Endometrium (tissue), 2 donors: ENCODE results near the gene ADAMTS18.

Experiments used
- FAIRE-seq: peaks from 2 replicates; lab custom pipeline; 2012; peaks lifted over from hg19 to GRCh38; lab: Jason Lieb, UNC
- donor health status: control.
- donor health status: control.

Gene ADAMTS18

DNA sequence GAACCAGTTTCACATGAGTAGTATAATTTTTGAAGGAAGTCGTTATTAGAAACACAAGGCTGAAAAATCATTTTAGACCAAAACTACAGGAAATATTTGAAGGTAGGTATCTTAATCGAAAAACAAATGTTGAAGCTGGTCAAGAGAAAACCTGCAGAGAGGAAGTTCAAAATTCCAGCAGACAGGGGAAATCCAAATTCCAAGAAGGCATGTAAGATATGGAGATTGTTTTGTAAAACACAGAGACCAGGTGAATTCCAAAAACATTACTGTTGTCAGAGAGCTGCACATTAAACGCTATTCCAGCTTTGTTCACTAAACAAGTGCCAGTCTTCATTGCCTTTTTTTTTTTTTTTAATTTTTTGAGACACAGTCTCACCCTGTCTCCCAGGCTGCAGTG lies 38.4 kb downstream of the ADAMTS18 start:
- no peak for FAIRE-seq

DNA sequence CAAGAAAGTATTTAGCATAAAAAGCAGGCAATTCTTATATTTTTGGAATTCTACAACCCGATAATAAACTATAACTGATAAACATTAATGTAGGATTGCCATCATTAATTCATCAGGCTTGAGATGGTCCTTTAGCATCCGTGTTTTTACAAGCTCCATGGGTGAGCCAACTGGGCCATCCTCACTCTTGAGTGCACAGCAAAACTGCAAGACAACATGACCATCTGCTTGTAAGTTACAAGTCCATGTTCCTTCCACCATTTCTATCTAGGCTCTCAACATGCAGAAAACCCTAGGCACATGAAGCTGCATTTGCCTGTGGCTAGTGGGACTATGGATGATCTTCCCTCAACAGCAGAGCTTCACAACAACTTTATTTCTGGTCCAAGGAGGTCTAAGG lies 40.1 kb downstream of the ADAMTS18 start:
- no peak for FAIRE-seq

DNA sequence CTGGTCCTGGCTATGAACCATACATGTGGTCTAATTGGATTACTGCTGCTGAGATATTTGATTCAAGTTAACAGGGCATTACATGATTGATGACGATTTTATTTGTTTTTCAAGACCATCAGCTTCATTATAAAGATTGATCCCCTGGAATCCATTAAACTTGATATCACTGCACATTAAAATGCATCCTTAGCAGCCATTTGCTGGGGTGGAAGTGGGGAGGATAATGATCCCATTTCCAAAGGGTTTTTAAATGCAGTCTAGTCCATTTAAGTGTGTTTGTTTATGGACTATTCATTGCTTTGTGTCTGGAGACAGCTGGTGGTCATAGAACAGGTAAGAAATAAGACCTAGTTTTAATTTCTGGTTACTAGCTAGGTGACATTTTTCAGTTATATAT lies 40.9 kb downstream of the ADAMTS18 start:
- FAIRE-seq: no peak

DNA sequence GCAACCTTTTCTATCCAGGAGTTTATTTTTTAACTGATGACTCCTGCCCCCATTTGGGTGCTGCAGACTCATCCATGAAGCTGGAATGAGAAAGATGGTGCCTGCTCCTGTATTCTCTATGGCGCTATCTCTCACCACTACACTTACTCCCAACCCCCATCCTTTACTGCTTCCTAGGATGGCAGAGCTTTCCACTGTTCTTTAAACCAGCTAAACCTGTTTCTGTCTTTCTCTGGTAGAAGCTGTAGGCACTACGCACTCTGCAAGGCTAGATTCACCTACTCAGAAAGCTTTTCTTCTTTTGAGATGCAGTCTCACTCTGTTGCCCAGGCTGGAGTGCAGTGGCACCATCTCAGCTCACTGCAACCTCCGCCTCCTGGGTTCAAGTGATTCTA lies 47.0 kb downstream of the ADAMTS18 start:
- FAIRE-seq: no peak

DNA sequence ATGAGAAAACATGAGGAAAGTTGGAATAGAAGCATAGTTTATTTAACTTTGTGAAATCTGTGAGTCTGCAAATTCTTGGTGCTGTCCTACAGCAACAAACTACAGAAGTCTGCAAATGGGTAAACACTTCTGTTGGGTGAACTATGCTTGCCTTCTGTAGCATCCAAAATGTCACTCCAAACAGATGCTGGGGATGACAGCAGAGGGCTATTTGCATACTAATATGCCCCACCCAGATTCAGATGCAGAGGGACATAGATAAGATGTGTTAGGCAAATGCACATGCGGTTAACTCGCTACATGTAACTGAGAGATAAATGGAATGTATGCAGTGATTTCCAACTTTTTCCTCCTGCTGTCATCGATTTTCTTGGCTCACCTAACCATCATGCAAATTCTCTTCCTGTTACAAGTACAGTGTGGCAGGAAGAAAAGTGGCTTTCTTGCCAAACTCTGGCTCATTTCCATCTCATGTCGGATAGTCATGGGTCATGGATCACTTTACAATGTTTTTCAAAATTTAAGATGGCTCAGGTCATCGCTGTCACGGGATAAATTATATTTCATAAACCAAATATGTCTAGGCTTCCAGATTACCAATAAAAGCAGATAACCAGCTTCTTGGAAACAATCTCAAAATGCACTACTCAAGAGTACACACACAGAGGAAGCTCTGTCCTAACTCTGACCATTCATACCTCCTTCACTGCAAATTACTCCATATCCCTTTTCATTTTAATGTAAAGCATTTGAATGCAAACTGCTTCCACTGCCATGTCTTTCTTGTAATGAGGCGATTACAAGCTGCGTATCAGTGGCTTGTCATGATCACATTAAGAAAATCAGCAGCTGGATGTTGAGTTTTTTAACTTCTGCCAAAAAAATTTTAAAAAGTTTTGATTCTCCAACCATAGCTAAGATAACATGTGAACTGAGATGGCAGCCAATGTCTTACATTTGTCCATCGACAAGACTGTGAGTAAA lies 47.7 kb downstream of the ADAMTS18 start:
- FAIRE-seq: no peak

DNA sequence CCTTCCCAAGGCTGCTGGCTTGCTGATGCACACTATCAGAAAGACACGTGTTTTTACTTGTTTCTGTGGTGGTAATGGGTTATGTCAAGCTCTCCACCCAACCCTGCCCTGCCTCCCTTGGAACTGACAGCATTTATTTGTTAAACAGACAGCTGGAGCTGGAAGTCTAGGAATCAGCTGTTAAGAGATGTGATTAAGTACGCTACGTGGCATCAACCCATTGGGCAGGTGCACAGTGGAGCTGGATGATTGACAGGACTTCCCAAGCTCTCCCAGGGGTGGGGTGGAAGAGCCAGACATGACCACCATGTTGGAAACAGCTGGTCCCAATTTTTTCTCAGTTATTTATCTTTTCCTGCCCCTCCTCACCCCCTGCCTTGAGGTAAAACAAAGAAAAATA lies 49.4 kb downstream of the ADAMTS18 start:
- FAIRE-seq: no peak

DNA sequence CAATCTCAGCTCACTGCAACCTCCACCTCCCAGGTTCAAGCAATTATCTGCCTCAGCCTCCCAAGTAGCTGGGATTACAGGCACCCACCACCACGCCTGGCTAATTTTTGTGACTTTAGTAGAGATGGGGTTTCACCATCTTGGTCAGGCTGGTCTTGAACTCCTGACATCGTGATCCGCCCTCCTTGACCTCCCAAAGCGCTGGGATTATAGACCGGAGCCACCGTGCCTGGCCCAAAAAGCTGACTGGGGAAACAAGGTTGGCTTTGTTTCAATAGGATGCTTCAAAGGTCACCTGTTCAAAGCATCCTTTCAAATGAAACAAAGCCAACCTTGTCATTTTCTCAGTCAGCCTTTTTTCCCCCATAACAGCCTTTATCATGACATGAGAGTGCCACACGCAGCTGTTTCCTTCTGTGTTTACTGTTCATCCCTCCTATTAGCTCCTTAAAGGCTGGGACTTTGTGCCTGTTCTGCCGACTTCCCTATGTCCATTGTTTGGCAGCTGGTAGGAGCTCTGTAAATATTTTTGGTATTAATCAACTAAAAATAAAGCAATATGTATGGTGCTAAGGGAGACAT lies 51.1 kb downstream of the ADAMTS18 start:
- no peak for FAIRE-seq

DNA sequence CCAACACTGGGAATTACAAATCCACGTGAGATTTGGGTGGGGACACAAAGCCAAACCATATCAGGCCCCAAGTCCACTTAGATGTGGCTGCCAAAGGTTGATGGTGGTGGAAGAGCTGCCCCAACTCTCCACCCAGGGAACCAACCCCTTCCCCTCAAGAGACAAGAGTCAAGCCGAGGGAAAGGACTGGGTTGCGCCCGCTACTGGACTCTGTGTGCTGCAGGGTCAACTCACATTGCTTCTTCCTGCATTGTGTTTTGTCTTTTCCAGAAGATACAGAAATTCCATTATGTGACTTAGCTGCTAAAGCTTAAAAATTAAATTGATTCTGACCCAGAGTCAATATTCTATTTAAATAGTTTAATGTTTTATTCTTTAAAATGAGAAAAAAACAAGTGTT lies 58.5 kb downstream of the ADAMTS18 start:
- FAIRE-seq: no peak

DNA sequence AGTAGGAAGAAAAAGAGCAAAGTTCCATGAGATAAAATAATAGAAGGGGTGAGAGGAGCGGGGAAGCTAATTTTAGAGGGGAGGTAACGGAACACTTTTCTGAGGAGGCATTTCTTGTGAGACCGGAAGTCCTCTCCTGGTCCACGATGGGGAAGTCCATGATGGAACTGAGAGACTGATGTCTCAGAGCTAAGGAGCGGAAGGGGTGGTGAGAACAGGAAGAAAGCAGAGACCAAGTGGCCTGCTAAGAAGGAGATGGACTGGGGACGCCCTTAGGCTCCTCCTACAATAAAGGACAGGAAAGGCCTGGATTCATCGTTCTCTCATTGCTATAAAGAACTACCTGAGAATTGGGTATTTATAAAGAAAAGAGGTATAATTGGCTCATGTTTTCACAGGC lies 59.4 kb downstream of the ADAMTS18 start:
- no peak for FAIRE-seq

DNA sequence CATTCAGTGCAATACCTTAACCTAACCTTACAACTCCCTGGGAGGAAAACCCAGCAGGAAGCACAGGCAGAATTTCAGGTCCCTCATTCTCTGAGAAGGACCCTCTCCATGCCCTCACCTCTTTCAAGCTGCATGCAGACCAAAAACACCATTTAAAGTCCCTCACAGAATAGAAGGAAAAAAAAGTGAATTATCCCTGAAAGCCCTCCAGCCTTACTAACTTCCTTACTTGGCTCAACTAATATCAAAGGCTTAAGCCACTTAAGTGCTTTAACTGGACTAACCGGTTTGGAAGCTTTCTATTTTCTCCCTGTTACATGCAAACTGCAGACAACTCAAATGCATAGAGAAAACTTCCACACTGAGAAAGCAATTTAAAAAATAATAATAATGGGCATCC lies 60.5 kb downstream of the ADAMTS18 start:
- FAIRE-seq: no peak

DNA sequence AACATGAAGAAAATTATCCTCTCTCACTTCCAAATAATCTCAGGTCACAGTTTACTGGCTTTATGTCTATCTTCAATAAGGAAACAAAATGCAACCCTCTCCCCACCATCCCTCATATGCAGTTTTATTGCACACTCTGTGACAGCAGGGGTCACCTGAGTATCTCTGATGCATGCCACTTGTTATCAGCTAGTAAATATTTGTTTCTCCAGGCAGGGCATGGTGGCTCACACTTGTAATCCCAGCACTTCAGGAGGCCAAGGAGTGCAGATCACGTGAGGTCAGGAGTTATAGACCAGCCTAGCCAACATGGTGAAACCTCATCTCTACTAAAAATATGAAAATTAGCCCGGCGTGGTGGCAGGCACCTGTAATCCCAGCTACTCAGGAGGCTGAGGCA lies 61.1 kb downstream of the ADAMTS18 start:
- FAIRE-seq: no peak

DNA sequence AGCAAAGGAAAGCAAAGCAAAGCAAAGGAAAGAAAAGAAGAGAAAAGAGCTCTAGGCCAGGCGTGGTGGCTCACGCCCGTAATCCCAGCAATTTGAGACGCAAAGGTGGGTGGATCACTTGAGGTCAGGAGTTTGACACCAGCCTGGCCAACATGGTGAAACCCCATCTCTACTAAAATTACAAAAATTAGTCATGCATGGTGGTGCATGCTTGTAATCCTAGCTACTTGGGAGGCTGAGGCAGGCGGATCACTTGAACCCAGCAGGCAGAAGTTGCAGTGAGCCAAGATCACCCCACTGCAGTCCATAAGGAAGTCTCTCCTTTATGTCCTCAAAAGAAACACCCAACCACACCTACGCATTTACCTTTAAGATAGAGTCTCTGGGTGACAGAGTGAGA lies 70.1 kb downstream of the ADAMTS18 start:
- no peak for FAIRE-seq

DNA sequence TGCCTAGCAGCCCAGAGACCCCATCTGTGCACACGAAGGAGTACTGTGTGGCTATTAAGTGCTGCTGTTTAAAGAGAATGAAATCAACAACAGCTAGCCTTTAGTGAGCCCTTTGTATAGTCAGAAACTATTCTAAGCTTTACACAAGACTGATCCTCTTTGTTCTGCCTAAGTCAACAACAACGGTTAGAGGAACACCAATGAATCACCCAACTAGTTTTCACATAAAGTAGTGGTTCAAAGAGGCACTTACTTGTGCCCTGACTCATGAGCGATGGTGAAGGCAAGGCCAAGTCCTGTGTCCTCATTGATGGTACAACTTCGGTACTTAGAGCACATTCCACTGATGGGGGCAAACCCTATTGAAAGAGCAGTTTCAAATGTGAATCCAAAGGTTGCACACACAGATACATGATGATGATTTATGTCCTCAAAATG lies 75.8 kb downstream of the ADAMTS18 start:
- no peak for FAIRE-seq

DNA sequence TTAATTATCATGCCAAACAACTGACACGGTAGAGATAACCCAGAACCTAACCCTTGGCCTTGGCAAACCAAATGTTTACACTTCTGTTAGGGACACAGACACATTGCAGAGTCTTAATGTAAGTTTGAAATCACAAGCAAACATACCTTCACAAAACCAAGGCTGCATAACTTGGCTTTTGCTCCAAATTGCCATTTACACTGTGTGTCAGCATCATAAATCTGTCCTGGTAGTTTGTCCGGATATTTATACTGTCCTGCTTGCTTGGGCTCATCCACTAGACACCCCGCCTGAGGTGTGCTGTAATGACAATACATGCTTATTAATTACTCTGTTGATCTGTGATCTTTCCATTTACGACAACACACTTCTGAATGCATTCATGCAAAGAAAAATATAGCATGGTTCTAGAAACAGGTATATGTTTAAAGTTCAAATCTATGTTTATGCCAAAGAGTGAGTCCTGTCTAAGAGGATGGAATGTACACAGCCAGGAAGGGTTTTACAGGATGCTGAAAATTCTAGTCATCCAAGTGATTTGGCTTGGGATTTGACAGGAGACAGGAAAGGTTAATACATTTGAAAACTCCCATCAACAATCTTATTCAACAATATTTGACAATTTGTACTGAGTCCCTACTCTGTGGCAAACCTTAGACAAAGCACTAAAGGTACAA lies 81.1 kb downstream of the ADAMTS18 start:
- FAIRE-seq: no peak

DNA sequence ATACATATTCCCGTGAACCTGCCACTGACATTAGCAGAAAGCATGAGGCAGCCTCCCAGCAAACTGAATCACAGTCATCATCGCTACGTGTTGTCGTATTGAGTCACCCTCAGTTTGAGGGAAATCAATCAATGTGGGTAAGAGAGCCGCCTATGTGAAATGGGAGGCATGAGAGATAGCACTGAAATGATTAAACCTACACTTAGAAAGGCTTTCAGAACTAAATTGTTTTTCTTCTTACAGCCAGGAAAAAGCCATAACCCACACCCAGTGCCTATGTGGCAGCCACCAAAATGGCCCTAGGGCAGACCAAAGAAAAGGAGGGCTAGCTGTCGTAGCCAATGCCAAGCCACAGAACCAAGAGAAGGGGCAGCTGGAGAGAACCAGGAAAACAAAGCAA lies 90.5 kb downstream of the ADAMTS18 start:
- FAIRE-seq: no peak

DNA sequence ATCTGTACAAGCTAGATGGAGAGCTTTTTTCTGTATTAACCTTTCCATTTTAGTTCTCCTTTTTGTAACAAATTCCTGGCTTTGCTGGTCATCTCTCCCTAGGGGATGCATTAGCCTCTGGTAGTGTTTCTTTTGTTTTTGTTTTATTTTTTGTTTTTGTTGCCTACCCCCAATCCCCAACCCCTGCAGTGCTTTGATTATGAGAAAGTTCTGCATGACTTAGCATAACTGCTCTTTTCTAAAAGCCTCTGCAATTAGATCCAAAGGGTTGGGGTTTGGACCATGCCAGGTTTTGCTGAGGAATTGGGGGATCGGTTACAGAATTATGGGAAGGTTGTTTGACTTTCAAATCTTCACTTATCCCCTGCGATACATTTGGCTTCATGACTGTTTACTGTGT lies 98.2 kb downstream of the ADAMTS18 start:
- FAIRE-seq: no peak

DNA sequence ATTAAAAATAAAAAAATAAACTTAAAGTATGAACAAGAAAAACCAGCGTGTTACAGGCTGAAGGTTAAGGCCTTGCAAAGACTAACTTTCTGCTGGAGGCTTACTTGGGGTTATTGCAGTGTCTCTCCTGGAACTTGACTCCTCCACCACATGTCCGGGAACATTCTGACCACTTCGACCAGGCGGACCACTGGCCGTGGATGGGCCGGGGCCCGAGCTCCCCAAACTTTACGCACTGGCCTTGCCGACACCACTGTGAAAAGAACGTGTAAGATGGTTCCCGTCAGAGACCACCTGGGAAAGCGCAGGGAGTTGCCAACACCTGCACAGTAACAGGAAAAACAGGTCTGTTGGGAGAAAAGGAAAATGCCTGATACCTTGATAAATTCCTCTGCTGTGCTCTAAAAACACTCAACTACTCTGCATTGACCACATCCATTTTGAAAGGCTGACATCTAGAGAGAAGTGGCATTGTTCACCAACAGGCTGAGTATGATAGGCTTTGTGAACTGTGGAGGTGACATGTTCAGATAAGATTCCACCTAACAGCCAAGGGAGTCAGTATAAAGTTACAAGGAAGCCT lies 99.1 kb downstream of the ADAMTS18 start:
- FAIRE-seq: no peak

DNA sequence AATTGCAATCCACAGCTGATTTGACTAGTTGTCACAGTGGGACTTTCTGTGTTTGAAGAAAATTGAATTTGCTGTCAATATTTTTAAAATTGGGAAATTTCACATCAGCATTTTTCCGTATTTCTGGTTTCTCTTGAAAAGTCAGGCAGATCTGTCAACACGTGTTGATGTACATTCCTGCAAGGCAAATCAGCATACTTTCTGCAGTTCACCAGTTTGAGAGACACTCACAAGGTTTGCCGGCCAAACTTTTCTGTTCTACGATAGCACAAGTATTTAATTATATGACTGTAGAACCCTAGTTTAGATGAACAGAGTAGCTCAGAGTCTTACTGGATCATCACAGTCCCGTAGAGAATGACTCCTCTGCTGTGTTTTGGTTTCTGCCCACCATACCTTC lies 102.0 kb downstream of the ADAMTS18 start:
- no peak for FAIRE-seq

DNA sequence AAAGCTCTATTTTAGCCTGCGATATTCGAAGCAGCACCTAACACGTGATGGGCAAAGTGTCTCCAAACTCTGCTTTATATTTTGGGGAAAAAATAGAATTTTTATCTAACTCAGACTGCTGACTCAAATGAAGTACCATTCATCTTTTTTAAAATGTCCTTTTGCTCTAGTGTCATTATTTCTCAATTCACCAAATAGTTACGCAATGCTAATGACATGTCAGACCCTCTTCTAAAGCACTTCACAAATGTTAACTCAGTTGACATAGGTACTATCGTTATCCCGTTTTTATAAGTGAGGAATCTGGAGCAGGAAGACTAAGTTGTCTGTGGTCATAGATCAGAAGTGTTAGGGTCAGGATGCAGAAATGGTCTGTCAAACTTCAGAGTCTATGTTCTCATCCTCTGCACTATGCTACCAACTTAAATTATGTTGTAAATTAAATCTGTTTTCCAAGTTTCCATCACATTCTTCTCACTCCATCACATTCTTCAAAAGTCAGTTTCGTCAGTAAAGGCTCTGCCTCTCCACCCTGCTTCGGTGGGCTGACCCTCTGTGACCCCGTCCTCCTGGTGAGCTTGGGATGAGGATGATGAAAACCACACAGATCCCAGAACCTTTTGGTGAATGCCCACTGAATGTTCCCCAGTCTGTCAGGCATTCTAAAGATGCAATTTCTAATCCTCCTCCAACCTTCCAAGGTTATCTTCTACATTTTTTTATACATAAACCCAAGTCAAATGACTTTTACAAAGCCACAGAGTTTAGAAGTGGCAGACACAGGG lies 102.8 kb downstream of the ADAMTS18 start:
- FAIRE-seq: no peak

DNA sequence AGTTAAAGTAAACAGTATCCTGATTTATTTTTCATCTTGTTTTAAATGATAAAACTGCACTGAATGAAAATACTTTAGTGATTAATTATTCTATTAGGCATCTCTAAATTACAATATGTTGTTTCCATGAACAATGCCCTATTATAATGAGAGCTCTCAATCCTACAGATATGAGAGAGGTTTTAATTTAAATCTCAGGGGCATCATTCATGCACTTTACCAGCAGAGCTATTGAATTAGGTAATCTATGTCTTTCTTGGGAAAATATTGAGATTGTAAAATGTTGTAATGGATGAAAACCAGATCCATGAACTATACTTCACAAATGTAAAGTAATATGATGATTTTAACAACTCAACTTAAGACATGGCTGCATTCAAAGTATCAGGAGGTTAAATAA lies 103.8 kb downstream of the ADAMTS18 start:
- FAIRE-seq: no peak

DNA sequence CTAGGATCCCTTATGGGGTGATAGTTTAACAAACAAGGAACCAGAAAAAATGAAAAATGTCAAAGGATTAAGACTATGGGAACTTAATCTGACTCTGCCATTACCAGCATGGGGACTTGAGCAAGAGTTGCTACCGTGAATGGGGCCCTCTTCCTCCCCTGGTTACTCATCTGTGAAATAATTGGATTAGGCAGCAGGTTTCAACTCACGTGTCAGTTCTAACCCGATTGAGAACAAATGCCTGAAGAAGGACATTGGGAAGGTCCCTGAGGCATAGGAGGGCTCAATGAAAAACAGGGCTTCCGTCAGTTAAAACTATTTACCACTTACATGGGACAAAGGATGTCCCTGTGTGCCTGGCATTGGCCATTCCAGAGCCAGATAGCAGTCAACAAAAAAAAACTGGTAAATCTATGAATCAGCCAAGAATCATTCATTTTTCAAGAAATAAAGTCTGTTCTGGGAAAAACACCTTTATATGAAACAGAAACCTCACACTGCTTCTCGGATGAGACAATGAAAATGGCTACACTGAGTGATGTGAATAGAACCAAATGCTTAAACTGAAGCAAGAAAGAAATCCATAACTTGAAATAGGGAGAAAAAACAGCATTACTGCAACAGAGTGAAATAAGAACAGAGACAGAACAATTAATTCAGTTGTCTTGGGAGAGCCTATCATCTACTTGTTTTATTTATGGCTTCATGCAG lies 104.3 kb downstream of the ADAMTS18 start:
- FAIRE-seq: no peak
